Measurements from ENCODE around the gene VAV1.

- TF ChIP-seq SIN3A (IDR thresholded peaks at IDR 0.05; ENCODE audit: low read depth, low read length) (no peak), CTCF (IDR thresholded peaks at IDR 0.05 in 2 of 3, conservative IDR thresholded peaks at IDR 0.05 in 1 of 3; ENCODE audit: control insufficient read depth in 2 of 3, extremely low read depth in 1 of 3, insufficient read depth in 1 of 3, low read depth in 3 of 3, low read length in 3 of 3) (no peak), NKRF (conservative IDR thresholded peaks at IDR 0.05) (no peak), CBFB (IDR thresholded peaks at IDR 0.05; ENCODE audit: low read depth) (no peak), KDM1A (IDR thresholded peaks at IDR 0.05; ENCODE audit: borderline replicate concordance) (no peak), POLR2A (IDR thresholded peaks at IDR 0.05; ENCODE audit: low read depth, low read length) (no peak)
Measured at GRCh38 chr19:6788896-6789295, 16.4 kb downstream of the VAV1 start.

All from GM12878 (cell line).